ENCODE results near the gene B3GAT1.
"Not testable (repeated sequence)": the region's sequence is repeated elsewhere in the genome, so short reads cannot be mapped to it uniquely, and the experiment has no call there.

Gene B3GAT1, protein sequence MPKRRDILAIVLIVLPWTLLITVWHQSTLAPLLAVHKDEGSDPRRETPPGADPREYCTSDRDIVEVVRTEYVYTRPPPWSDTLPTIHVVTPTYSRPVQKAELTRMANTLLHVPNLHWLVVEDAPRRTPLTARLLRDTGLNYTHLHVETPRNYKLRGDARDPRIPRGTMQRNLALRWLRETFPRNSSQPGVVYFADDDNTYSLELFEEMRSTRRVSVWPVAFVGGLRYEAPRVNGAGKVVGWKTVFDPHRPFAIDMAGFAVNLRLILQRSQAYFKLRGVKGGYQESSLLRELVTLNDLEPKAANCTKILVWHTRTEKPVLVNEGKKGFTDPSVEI

DNA sequence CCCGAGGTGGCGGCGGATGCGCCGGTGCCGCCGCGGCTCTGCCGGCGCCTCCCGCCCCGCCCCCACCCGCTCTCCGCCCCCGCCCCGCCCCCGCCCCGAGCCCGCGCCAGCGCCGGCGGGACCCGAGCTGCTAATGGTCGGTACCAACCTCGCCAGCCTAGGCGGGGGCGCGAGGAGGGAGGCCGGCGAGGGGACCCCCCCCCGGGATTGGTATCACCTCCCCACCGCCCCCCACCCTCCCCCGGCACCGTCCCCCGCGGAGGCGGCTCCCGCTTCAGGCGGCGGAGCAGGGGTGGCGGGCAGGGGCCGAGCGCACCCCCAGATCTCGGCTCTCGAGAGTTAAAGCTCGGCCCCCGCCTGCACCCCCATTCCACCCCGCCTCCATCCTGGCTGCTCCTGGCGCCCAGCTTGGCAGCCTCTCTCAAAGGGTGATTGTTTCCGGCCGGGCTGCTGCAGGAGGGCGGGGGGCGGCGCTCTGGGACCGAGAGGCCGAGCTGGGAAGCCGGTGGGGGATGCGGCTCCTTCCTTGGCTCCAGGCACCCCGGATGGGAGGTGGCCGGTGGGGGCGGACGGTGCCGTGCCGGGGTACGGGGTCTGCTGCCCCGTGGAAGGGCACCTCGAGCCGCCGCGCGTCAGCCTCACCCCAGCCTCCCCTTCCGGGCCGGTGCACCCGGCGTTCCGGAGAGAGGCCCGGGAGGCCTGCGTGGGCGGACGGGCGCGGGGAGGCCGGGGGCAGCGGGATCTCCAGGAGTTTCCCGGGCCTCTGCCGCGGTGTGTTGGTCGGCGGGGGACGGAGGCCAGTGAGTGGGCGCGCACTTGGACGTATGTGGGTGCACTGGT lies at the start of gene B3GAT1:
B3GAT1 (minus strand) TSS at position 40 of the 840 bp plus-strand sequence. CDS start 24,583 bp downstream, outside the sequence.
- no peak for DNase-seq (ENCODE audit: low read depth in 2 of 2)

DNA sequence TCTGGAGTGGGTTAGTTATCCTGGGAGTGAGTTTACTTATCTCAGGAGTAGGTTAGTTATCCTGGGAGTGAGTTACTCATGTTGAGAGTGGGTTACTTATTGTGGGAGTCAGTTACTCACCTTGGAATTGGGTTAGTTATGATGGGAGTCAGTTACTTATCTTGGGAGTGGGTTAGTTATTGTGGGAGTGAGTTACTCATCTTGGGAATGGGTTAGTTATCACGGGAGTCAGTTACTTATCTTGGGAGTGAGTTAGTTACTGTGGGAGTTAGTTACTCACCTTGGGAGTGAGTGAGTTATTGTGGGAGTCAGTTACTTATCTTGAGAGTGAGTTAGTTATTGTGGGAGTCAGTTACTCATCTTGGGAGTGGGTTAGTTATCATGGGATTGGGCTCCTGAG lies 49.6 kb upstream of the B3GAT1 start:
- no peak for DNase-seq (ENCODE audit: low read depth in 2 of 2)

GRCh38 chr11:134460881-134461280 lies 48.8 kb upstream of the B3GAT1 start:
- no peak for DNase-seq (ENCODE audit: low read depth in 2 of 2)

- DNase-seq (ENCODE audit: low read depth in 2 of 2) = no peak
Observed at GRCh38 chr11:134460062-134460561, 48.1 kb upstream of the B3GAT1 start.

DNA sequence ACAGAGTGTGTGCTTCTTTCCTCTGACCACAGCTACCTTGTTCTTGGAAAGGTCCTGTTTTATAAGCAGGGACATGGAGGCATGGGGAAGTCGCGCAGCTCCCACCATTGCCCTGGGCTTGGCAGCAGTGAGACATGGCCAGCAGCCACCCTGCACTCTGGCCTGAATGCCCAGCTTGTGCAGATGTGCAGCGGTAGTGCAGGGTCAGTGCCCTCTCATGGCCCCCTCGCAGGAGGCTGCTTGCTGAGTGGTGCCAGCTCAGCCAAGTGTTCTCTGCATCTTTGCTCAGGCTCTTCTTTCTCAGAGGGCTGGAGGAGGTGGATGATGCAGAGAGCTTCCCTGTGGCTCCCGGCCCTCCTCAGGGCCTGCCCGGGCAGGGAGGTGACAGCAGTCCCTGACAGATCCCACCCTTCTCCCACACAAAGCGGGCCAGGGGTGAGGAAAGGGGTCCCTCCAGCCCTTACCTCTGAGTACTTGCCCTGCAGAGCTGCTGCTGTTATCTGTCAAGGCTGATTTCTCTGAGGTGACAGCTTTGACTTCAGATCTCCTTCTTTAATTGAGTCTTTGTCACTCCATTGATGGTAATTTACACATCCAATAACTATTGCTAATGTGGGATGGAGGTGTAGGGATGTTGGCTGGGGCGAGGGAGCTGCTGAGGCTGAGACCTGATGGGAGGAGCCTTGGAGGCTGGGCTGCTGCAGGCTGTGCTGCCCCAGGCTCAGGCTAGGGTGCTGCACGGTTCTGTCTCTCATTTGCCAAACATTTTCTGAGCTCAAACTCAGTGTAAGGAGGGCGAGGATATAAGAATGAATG lies 47.4 kb upstream of the B3GAT1 start:
- DNase-seq (ENCODE audit: low read depth in 2 of 2) = no peak

DNA sequence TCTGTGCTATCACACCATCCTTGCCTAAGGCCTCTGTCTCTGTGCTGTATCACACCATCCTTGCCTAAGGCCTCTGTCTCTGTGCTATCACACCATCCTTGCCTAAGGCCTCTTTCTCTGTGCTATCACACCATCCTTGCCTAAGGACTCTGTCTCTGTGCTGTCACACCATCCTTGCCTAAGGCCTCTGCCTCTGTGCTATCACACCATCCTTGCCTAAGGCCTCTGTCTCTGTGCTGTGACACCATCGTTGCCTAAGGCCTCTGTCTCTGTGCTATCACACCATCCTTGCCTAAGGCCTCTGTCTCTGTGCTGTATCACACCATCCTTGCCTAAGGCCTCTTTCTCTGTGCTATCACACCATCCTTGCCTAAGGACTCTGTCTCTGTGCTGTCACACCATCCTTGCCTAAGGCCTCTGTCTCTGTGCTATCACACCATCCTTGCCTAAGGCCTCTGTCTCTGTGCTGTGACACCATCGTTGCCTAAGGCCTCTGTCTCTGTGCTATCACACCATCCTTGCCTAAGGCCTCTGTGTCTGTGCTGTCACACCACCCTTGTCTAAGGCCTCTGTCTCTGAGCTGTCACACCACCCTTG lies 45.5 kb upstream of the B3GAT1 start:
- DNase-seq (ENCODE audit: low read depth in 2 of 2) = not testable (repeated sequence)

DNA sequence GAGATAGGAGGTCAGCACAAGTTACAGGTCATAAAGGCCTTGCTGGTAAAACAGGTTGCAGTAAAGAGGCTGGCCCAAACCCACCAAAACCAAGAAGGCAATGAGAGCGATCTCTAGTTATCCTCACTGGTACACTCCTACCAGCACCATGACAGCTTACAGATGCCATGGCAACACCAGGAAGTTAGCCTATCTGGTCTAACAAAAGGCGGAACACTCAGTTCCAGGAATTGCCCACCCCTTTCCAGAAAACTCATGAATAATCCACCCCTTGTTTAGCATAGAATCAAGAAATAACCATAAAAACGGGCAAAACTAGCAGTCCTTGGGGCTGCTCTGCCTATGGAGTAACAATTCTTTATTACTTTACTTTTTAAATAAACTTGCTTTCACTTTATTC lies 43.5 kb upstream of the B3GAT1 start:
- DNase-seq (ENCODE audit: low read depth in 2 of 2) = no peak

- DNase-seq (ENCODE audit: low read depth in 2 of 2) = no peak
Observed at GRCh38 chr11:134454146-134454690, 42.2 kb upstream of the B3GAT1 start.

DNA sequence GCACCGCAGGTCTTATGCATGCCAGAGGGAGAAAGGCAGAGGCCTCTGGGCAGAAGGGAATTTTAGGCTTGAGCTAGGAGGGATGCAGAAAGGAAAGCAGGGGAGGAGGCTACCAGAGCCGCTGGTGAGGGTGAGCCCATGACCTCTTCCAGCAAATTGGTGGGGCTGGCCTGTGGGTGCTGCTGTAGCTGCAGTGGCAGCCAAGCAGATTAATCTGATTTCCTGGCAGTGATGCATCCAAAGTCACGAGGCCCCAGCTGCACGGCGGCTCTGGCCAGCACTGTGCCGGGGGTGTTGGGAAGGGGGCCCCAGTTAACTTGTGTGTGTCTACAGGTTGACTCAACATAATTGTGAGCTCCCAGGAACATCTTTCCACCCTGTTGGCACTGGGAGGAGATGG lies 41.4 kb upstream of the B3GAT1 start:
- no peak for DNase-seq (ENCODE audit: low read depth in 2 of 2)

GRCh38 chr11:134452838-134453155 lies 40.8 kb upstream of the B3GAT1 start:
- DNase-seq (ENCODE audit: low read depth in 2 of 2) = no peak

- no peak for DNase-seq (ENCODE audit: low read depth in 2 of 2)
Observed at GRCh38 chr11:134452026-134452837, 40.2 kb upstream of the B3GAT1 start.

- no peak for DNase-seq (ENCODE audit: low read depth in 2 of 2)
Observed at GRCh38 chr11:134450186-134450585, 38.1 kb upstream of the B3GAT1 start.

GRCh38 chr11:134449713-134450112 lies 37.7 kb upstream of the B3GAT1 start:
- DNase-seq (ENCODE audit: low read depth in 2 of 2) = no peak

- DNase-seq (ENCODE audit: low read depth in 2 of 2) = no peak
Observed at GRCh38 chr11:134449051-134449450, 37.0 kb upstream of the B3GAT1 start.

DNA sequence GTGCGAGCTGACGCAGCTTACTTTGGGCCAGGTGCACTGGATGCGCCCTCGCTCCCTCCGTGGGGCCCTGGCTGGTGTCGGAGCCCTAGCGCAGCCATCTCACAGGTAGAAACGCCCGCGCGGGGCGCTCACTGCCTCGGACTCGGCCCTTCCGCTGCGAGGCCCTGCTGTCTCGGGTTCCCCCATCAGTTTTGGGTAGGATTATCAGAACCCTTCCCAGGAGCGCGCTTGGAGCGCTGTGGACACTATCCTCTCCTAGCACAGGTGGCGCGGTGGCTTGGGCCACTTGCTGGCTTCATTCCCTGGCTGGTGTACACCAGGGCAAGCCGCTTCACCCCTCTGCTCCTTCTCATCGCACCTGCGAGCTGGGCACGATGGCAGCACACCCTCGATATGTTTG lies 35.7 kb upstream of the B3GAT1 start:
- DNase-seq (ENCODE audit: low read depth in 2 of 2) = no peak

- DNase-seq (ENCODE audit: low read depth in 2 of 2) = no peak
Observed at GRCh38 chr11:134445601-134446325, 33.7 kb upstream of the B3GAT1 start.

GRCh38 chr11:134444160-134445108 lies 32.4 kb upstream of the B3GAT1 start:
- DNase-seq (ENCODE audit: low read depth in 2 of 2) = not testable (repeated sequence)

- DNase-seq (ENCODE audit: low read depth in 2 of 2) = no peak
Observed at GRCh38 chr11:134443246-134443645, 31.2 kb upstream of the B3GAT1 start.

GRCh38 chr11:134442246-134442645 lies 30.2 kb upstream of the B3GAT1 start:
- no peak for DNase-seq (ENCODE audit: low read depth in 2 of 2)

Measured in stimulated activated CD4-positive, alpha-beta T cell treated with anti-CD3 and anti-CD28 coated beads, Interleukin-1b, Interleukin-23, amount 100 ng/mL, for 1 hour (primary cell).